HG02571 (cell line): ENCODE data around the gene RGN.
"Not testable (repeated sequence)": the region's sequence is repeated elsewhere in the genome, so short reads cannot be mapped to it uniquely, and the experiment has no call there.

ENCODE experiments used
- ATAC-seq: cut with Tn5 transposase; IDR thresholded peaks from one replicate; pipeline ENCODE4 v1.9.1; 2021; ENCODE audit warnings: mild to moderate bottlenecking, moderate library complexity; ENCODE audit not compliant: unreplicated experiment

RGN gene

DNA sequence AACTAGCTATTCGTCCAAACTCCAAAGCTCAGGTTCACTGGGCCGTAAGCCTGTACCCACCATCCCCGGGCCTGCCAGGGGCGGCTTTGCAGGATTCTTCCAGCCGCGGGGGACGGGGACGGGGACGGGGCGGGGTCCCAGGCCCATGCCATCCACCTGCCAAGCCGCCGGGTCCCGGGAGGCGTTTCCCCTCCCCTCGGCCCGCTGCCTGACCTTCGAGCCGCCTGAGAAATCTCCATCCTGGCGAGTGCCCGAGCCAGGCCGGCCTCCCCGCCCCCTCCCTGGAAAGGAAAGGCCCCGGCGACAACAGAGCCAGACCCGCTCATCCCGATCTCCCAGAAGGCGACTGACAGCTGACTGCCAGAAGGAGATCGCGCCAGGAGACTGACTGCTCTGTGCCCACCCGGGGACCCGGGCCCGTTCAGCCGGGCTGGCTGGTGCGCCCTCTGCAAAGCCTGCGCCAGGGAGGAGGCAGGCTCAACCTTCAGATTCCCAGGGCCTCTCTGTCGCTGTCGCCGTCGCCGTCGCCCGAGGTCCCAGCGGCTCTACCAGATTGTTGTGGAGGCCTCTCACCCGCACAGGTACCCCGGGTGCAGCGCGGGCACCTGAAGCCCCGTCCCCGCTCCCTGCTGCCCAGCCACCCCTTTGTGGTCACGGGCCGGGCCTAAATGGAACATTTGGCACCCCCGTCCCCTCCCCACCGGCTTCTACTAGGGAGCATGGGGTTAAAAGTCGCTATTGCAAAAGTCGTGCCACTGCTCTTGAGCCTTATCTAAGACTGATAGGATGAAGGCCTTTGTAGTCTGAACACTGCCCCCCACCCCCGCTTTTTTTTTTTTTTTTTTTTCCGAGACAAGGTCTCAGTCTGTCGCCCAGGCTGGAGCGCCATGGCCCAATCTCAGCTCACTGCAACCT lies at the start of gene RGN:
Gene RGN (plus strand): TSS at position 315 of the 915 bp plus-strand sequence. CDS start 2,702 bp downstream, outside the sequence.
- no peak for ATAC-seq

DNA sequence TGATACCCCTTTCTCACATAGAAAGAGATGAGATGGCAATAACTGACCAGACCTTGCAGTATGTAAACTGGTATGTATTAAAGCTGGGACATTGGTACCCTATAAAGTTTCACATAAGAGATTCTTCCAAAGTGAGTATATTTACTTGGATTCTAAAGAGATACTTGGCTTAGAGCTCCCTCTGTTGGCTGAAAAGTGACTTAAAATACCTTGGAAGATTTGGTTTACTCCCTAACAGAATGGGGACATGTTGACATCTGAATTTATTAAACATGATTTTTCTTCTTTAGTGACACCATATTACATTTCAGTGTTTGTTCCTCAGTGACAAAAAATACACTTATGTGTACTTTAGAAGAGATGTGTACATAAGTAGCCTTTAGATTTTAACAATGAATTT lies 47.9 kb upstream of the RGN start:
- no peak for ATAC-seq

DNA sequence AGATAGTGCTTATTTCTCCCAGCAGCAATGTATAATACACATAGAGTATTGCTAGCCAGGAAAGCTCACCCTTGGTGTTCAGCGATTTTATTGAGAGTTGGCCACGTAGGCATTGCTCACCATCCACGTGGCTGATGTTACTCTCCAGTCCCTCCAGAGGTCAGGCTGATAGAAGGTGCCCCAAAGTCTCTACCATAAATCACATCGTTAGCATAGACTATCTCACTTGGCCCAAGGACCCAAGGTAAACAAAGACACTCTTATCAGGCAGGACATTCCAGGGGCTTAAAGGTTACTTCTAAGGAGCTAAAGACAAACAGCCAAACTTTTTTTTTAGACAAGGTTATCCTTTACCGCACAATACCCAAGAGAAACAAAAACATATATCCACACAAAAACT lies 30.3 kb upstream of the RGN start:
- ATAC-seq, result no peak

DNA sequence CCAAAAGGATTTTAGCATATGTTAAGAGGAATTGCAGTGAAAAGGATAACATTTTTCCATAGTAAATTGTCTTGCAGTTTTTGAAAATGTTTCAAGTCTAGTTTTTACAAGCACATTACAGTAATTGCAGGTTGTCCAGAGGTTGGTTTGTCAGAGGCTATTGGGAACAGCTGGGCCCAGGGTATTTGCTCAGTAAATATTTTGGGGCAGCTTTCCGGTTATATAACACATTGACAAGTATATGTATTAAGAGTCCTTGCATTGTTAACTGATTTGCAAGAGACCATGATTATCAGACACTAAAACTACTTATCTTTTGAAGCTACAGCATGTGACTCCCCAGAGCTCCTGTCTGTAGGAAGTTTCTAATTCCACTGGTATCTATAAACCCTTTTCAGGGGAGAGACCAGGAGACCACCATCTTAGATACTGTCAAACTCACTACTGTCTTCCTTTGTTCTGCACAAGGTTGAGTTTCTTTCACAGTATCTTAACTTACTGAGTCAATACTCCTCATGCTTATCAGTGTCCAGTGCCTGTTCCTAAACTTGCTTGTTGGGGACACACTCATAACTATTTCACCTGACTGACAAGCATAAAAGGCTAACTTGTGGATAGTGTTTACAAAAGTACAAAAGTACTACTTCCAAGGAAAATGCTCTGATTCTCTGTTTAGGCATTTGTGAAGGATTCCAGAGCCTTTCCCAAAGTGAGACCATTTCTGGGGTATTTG lies 18.9 kb upstream of the RGN start:
- no peak for ATAC-seq

DNA sequence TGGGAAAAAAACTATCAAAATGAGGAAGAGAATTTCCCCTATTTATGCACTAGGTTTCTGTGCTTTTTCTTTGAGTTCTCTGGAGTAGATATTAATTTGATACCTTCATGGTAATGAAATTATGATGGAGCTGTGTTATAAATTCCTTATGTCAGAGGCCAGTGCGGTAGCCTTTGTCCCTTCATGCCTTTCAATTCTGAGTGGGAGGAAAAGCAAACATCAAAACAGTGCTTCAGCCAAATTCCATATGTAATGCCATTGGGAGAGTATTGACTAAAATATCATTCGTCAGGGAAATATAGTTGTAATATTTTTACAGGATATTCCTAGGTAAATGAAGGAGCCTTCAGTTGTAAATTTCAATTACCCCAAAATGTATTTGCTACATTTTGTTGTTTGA lies 17.5 kb upstream of the RGN start:
- ATAC-seq, result no peak

DNA sequence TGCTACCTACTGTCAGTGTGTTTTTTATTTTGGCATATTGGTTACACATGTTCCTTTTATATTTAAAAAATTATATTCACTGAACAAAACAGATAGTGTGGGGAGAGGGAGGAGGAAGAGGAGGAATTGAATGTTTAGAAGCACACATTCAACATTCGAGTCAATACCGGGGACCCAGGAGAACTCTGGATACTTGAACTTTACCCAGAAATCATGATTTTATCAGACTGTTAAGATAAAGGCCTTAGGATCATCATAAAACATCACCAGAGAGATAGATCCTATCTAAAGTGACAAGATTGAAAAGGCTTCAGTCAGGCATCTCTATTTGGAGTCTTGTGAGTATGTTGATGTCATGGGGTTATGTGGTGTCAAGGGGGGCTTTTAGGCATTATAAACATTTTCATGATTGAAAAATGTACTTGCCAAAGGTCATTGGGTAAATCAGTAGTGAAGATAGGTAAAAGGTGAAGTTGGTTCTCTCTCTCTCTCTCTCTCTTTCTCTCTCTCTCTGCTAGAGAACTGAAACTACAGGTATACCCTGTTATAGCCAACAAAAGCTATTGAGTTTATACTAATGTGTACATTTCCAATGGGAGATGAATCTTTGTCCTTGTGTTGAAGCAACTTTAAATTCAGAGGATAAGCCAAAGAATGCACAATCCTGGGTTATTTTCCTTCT lies 16.9 kb upstream of the RGN start:
- no peak for ATAC-seq

DNA sequence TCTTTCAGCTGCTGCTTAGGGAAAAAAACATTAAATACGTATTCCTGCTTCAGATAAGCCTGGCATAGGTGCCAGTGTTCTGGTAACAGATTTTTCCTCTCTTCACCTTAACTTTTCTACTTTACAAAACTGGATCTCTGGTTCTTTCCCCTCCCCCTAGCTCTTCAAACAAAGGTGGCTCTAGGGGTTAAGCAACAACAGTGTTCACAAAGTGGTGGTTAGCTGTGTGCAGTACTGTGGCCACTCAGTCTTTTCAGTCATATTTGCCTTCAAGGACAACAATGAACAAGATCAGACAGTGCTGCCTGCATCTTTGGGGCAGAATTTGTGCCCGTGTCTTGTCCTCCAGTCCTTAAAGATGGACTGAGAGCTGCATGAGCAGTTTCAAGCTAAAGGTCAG lies 15.1 kb upstream of the RGN start:
- no peak for ATAC-seq

DNA sequence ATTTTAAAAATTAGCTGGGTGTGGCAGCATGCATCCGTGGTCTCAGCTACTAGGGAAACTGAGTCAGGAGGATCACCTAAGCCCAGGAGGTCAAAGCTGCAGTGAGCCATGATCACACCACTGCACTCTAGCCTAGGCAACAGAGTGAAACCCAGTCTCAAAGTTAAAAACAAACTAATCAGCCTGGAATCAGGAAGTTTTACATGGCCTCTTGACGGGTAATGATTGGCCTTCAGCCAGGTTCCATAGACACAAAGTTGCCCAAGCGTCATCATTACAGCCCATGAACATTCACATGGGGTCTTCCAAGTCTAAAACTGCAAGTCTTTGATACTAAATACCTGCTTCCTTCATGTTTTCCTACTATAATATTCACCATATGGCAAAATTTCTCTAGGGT lies 10.0 kb upstream of the RGN start:
- no peak for ATAC-seq

DNA sequence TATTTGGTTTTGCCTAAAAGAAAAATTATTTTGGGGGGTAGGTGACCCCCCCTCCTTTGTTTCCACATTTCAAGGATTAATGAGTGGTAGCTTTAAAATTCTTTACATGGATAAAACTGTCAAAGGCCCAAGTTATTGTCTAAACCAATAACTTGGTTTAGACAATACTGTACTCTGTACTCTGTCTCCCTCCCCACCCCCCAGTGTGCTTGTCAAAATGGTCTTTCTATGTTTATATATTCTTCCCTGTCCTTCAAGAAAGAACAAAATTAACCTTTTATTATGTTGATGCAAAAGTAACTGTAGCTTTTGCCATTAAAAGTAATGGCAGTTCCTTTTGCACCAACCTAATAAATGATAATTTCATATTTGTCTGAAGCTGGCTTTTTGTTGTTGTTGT lies 9.5 kb upstream of the RGN start:
- no peak for ATAC-seq

DNA sequence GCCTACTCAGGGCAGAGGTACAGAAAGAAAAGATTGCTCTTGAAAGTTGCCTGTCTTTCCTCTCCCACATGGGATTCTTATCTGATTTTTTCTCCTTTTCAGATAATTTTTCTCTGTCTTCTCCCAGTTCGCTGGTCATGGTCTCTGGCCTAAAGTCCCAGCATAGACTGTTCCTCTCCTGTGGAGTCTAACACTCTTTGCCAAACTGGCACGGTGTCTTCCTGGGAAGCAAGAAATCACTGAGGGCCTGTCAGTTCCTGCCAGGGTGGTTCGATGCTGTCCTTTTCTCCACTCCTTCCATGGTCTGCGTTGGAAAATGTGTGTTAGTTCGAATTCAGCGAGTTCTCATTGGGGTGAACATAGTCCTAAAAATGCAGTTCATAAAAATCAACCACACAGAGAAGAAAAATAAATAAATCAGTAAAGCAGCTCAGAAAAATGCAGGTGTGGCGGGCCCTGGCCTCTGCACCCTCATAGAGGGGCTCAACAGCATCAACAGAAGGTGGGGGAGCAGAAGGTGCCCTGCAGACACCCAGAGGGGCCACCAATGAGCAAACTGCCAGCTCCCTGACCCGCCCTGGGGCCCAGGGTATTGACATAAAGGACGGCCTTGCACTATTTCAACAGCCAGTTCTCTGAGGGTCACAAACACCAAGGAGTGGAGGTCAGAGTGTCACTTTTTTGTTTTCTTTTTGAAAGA lies 2.1 kb downstream of the RGN start:
- no peak for ATAC-seq

DNA sequence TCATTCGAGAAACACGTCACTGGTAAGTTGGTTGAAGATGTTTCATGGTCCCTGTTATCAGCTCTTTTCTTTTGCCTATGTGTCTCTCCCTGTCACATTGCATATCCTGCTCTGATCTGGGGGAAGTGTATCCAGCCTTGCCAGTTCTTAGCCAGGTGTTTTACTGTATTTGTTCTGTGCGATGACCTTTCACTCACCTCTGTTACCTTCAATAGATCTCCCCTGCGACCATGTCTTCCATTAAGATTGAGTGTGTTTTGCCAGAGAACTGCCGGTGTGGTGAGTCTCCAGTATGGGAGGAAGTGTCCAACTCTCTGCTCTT lies 2.6 kb downstream of the RGN start:
- ATAC-seq, result no peak

DNA sequence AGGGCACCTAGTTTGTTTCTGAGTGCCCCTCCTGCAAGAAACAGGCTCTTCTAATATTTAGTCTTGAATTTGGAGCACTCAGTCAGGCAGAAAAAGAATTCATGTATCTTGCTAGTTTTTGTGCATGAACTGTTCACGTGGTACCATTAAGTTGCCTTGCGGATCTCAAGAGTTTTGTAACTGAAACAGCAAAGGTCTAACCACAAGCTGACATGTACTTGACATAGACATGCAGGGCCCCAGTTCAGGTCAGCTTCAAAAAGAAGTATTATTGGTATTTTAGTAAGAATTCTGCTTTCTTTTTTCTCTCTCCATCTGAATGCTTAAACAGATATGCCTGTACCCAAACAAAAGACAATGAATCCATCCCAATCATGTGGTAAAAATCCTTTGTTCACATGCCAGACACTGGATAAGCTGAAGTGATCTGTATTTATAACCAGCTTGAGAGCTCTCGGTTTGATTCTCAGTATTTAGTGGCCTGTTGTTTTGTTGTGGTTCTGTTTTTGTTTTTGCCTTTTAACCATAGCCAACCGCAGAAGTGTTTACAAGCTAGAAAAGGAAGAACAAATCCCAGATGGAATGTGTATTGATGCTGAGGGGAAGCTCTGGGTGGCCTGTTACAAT lies 13.0 kb downstream of the RGN start:
- no peak for ATAC-seq

DNA sequence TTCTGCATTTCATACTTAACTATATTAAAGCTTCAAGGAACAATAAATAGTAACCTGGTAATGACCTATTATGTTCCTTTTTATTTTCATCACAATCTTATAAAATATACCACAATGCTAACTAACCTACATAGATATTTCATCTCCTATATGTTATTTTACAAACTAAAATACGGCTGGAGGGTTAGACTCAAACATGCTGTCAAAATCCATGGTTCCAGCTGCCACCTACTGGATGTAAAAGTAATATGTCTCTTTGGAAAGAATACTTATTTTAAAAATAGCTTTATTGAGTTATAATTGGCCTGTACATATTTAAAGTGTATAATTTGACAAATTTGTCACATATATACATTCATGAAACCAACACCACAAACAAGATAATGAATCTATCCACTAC lies 15.0 kb downstream of the RGN start:
- no peak for ATAC-seq

DNA sequence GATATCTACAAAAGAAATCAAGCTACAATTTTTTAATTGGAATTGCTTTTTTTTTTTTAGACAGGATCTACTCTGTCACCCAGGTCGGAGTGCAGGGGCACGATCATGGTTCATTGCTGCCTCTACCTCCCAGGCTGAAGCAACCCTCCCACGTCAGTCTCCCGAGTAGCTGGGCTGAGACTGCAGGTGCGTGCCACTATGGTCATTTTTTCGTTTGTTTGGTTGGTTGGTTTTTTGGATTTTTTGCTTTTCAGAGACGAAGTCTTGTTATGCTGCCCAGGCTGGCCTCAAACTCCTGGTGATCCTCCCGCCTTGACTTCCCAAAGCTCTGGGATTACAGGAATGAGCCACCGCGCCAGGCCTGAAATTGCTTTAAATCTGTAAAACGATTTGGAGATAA lies 15.6 kb downstream of the RGN start:
- no peak for ATAC-seq

DNA sequence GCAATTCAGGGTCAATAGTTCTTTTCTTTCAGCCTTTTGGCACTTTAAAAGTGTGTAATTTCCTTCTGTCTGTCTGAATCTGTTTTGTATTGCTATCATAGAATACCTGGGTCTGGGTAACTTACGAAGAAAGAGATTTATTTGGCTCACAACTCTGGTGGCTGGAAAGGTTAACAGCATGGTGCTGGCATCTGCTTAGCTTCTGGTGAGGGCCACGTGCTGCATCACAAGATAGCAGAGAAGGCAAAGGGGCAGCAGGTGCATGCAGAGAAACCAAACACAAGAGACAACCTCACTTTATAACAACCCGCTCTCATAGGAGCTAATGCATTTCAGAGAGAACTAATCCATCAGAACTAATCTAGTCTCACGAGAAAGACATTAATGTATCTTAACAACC lies 18.8 kb downstream of the RGN start:
- no peak for ATAC-seq

DNA sequence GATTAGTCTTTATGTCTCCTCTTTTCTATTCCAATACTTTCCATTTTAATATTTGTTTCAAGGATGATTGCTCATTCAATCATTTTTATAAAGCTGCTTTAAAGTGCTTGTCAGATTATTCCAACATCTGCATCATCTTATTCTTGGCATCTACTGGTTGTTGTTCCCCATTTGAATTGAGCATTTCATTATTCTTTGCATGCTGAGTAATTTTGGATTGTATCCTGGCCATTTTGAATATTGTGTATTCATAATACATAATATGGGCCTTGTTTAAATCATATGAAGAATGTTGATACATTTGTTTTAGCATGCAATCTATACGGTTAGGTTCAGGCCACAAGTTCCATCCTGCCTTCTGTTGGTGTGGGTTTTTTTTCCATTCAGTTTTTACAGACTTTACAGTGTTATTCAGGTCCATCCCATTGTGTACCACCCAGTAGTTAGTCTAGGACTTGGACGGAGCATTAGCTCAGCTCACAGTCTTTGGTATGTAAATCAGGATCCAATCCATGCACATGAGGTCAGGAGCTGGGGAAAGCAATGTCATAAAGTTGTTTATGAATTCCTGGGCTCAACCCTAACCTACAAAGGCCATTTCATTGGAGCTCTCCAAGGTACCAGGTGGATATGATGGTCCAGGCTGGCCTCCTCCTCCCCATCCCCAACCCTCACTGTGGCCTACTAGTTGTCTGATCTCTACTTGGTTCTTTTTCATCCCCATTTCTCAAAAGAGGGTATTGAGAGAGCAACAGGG lies 20.3 kb downstream of the RGN start:
- no peak for ATAC-seq

DNA sequence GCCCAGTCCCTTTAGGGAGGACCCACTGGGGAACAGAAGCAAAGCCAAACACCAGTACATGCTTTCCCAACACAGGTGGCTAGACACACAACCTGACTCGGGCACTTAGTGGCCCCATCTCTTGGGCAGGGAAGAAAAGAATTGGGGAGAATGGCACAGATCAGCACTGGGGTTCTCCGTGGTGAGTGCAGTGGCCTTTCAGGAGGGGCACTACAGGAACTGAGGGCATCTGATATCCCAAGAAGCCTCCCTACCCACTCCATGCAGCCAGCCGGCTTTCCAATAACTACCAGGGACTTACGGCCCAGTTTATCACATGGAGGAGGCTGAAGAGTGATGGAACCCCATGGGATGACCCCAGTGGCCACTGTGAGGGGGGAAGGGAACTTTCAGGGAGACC lies 23.0 kb downstream of the RGN start:
- ATAC-seq, result no peak

DNA sequence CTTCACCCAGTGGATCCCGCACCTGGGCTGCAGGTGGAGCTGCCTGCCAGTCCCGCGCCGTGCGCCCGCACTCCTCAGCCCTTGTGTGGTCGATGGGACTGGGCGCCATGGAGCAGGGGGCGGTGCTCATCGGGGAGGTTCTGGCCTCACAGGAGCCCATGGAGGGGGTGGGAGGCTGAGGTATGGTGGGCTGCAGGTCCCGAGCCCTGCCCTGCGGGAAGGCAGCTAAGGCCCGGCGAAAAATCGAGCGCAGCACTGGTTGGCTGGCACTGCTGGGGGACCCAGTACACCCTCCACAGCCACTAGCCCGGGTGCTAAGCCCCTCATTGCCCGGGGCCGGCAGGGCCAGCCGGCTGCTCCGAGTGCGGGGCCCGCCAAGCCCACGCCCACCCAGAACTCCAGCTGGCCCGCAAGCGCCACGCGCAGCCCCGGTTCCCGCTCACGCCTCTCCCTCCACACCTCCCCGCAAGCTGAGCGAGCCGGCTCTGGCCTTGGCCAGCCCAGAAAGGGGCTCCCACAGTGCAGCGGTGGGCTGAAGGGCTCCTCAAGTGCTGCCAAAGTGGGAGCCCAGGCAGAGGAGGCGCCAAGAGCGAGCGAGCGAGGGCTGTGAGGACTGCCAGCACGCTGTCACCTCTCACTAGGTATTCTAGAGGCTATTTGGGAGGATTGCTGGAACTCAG lies 32.8 kb downstream of the RGN start:
- not testable (repeated sequence) for ATAC-seq

DNA sequence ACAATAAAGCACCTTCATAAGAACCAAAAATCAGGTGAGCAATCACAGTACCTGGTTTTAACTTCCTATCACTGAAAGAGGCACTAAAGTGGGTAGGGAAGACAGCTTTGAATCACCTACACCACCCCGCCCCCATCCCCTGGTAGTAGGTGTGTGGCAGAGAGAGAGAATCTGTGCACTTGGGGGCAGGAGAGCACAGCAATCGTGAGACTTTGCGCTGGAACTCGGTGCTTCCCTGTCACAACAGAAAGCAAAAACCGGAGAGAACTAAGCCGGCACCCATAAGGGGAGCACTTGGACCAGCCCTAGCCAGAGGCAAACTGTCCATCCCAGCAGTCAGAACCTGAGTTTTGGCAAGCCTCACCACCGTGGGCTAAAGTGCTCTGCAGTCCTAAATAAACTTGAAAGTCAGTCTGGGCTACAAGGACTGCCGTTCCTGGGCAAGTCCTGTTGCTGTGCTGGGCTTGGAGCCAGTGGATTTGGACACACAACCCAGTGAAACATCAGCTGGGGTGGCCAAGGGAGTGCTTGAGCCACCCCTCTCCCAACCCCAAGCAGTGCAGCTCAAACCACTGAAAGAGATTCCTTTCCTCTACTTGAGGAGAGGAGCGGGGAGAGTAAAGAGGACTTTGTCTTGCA lies 34.2 kb downstream of the RGN start:
- no peak for ATAC-seq
